ENCODE results near the gene DDX10. TPM values are rescaled to one million over a fixed set of nuclear protein-coding genes. Genes with fewer than 3 reads are reported as not detected.

DDX10 gene
- total and polyA plus RNA-seq, 9 donors, result 13.1 to 34.3 (median 25.7) TPM

- Histone ChIP-seq H3K27me3 (no peaks in the 10 kb centered on the region), H3K4me3 (no peak overlapping the region), H3K27ac (no peak overlapping the region), H3K4me1 (ENCODE audit: insufficient read depth) (no peaks in the 10 kb centered on the region), H3K36me3 (no peaks in the 10 kb centered on the region), H3K9me3 (no peaks in the 10 kb centered on the region)
- 23 to 38% (median 36%) methylated on average over 3 of the region's 3 CpGs for WGBS, 3 donors
- DNase-seq, result no peak
- intact Hi-C loops (cut with DNase I), result no loop called here
- no peak for TF ChIP-seq CTCF (IDR thresholded peaks at IDR 0.05)
- TF ChIP-seq EP300 (IDR thresholded peaks at IDR 0.05), result no peak
Measured at GRCh38 chr11:108966978-108967377, 302.1 kb downstream of the DDX10 start.

- H3K4me3 ChIP-seq, result no peak overlapping the region
- no peaks in the 10 kb centered on the region for H3K4me1 ChIP-seq (ENCODE audit: insufficient read depth)
- H3K27me3 ChIP-seq, result no peaks in the 10 kb centered on the region
- intact Hi-C loops (cut with DNase I), result no loop called here
- no peaks in the 10 kb centered on the region for H3K36me3 ChIP-seq
- no peaks in the 10 kb centered on the region for H3K9me3 ChIP-seq
- no peak overlapping the region for H3K27ac ChIP-seq
- no peak for DNase-seq
- WGBS, 3 donors, result 60 to 64% (median 64%) methylated on average over 7 of the region's 7 CpGs
- TF ChIP-seq CTCF (IDR thresholded peaks at IDR 0.05) (no peak), POLR2A (IDR thresholded peaks at IDR 0.05) (no peak), EP300 (IDR thresholded peaks at IDR 0.05) (no peak)
Measured at GRCh38 chr11:108967571-108967970, 302.7 kb downstream of the DDX10 start.

- no peak overlapping the region for H3K27ac ChIP-seq
- H3K9me3 ChIP-seq, result no peaks in the 10 kb centered on the region
- no peak overlapping the region for H3K4me3 ChIP-seq
- intact Hi-C loops (cut with DNase I), result no loop called here
- H3K4me1 ChIP-seq (ENCODE audit: insufficient read depth), result no peaks in the 10 kb centered on the region
- TF ChIP-seq EP300 (IDR thresholded peaks at IDR 0.05) (no peak), CTCF (IDR thresholded peaks at IDR 0.05) (no peak), POLR2A (IDR thresholded peaks at IDR 0.05) (no peak)
- WGBS, 3 donors, result 86 to 93% (median 87%) methylated on average over 6 of the region's 6 CpGs
- DNase-seq, result no peak
- H3K36me3 ChIP-seq, result no peaks in the 10 kb centered on the region
- H3K27me3 ChIP-seq, result no peaks in the 10 kb centered on the region
Measured at GRCh38 chr11:108970221-108970991, 305.5 kb downstream of the DDX10 start.

- H3K36me3 ChIP-seq, result no peaks in the 10 kb centered on the region
- intact Hi-C loops (cut with DNase I), result no loop called here
- H3K4me1 ChIP-seq (ENCODE audit: insufficient read depth), result no peaks in the 10 kb centered on the region
- TF ChIP-seq CTCF (IDR thresholded peaks at IDR 0.05), result no peak
- TF ChIP-seq POLR2A (IDR thresholded peaks at IDR 0.05), result no peak
- no peak for TF ChIP-seq EP300 (IDR thresholded peaks at IDR 0.05)
- no peak overlapping the region for H3K4me3 ChIP-seq
- 88 to 89% (median 89%) methylated on average over 12 of the region's 12 CpGs for WGBS, 3 donors
- DNase-seq, result no peak
- H3K27me3 ChIP-seq, result no peaks in the 10 kb centered on the region
- H3K9me3 ChIP-seq, result no peaks in the 10 kb centered on the region
- H3K27ac ChIP-seq, result no peak overlapping the region
Measured at GRCh38 chr11:108973402-108974162, 308.7 kb downstream of the DDX10 start.

Measured in ovary (tissue), 9 donors.